H9 (cell line): Measurements from ENCODE around the gene SDK1. TPM values are rescaled to one million over a fixed set of nuclear protein-coding genes. Genes with fewer than 3 reads are reported as not detected.

Source experiments
- DNase-seq: peaks from one replicate; pipeline ENCODE4 v3.0.0-alpha.2; 2017
- H2AFZ ChIP-seq: one replicate; pipeline ENCODE4 v1.6.1; 2013; ENCODE audit warnings: mild to moderate bottlenecking, low read length, control low read depth, moderate library complexity
- H2AK5ac ChIP-seq: 2 replicates; pipeline ENCODE4 v1.6.1; 2013; ENCODE audit warnings: low read length, control low read depth, mixed read lengths; ENCODE audit not compliant: insufficient read length
- H2BK120ac ChIP-seq: one replicate; pipeline ENCODE4 v1.6.1; 2013; ENCODE audit warnings: low read depth, mild to moderate bottlenecking, low read length, control low read depth, inconsistent platforms; ENCODE audit not compliant: poor library complexity, severe bottlenecking
- H2BK12ac ChIP-seq: 2 replicates; pipeline ENCODE4 v1.6.1; 2013; ENCODE audit warnings: low read length, control low read depth, mixed read lengths, low read depth; ENCODE audit not compliant: insufficient read length
- H2BK15ac ChIP-seq: 2 replicates; pipeline ENCODE4 v1.6.1; 2013; ENCODE audit warnings: low read depth, low read length, control low read depth
- H2BK20ac ChIP-seq: one replicate; pipeline ENCODE4 v1.6.1; 2013; ENCODE audit warnings: low read depth, mild to moderate bottlenecking, low read length, control low read depth, inconsistent platforms; ENCODE audit not compliant: poor library complexity, severe bottlenecking
- H2BK5ac ChIP-seq: 2 replicates; pipeline ENCODE4 v1.6.1; 2013; ENCODE audit warnings: low read length, control low read depth, mixed read lengths; ENCODE audit not compliant: insufficient read length
- H3K14ac ChIP-seq: 2 replicates; pipeline ENCODE4 v1.6.1; 2013; ENCODE audit warnings: low read length, control low read depth; ENCODE audit not compliant: insufficient read depth
- H3K18ac ChIP-seq: 2 replicates; pipeline ENCODE4 v1.6.1; 2013; ENCODE audit warnings: low read depth, mild to moderate bottlenecking, mixed read lengths, low read length, control low read depth; ENCODE audit not compliant: insufficient read length
- H3K23ac ChIP-seq: 2 replicates; pipeline ENCODE4 v1.6.1; 2013; ENCODE audit warnings: low read length, control low read depth, mixed read lengths, low read depth; ENCODE audit not compliant: insufficient read length
- H3K23me2 ChIP-seq: 2 replicates; pipeline ENCODE4 v1.6.1; 2013; ENCODE audit warnings: low read depth, mild to moderate bottlenecking, mixed read lengths, low read length, control low read depth; ENCODE audit not compliant: insufficient read length, poor library complexity, severe bottlenecking
- H3K27ac ChIP-seq: 2 replicates; pipeline ENCODE4 v1.5.1; 2013; ENCODE audit warnings: low read length, control low read depth, mixed read lengths, low read depth; ENCODE audit not compliant: insufficient read length
- H3K27me3 ChIP-seq: 2 replicates; pipeline ENCODE4 v1.6.1; 2013; ENCODE audit warnings: low read length, control low read depth, inconsistent platforms; ENCODE audit not compliant: insufficient read depth
- H3K4ac ChIP-seq: 2 replicates; pipeline ENCODE4 v1.6.1; 2013; ENCODE audit warnings: low read depth, mild to moderate bottlenecking, control low read depth, inconsistent platforms, low read length, moderate library complexity
- H3K4me1 ChIP-seq: 2 replicates; pipeline ENCODE4 v1.6.1; 2013; ENCODE audit warnings: low read length, control low read depth, inconsistent platforms; ENCODE audit not compliant: insufficient read depth
- H3K4me2 ChIP-seq: 2 replicates; pipeline ENCODE4 v1.6.1; 2013; ENCODE audit warnings: low read length, control low read depth, mixed read lengths; ENCODE audit not compliant: insufficient read length, insufficient read depth
- H3K56ac ChIP-seq: 2 replicates; pipeline ENCODE4 v1.6.1; 2013; ENCODE audit warnings: low read depth, mild to moderate bottlenecking, mixed read lengths, low read length, control low read depth; ENCODE audit not compliant: insufficient read length
- H3K79me1 ChIP-seq: 2 replicates; pipeline ENCODE4 v1.6.1; 2013; ENCODE audit warnings: low read depth, mild to moderate bottlenecking, moderate library complexity, low read length, control low read depth, inconsistent platforms; ENCODE audit not compliant: insufficient read depth, poor library complexity, severe bottlenecking
- H3K79me2 ChIP-seq: 2 replicates; pipeline ENCODE4 v1.6.1; 2013; ENCODE audit warnings: low read length, control low read depth, inconsistent platforms; ENCODE audit not compliant: insufficient read depth
- H3K9ac ChIP-seq: 2 replicates; pipeline ENCODE4 v1.6.1; 2013; ENCODE audit warnings: low read length, control low read depth, mixed read lengths; ENCODE audit not compliant: insufficient read length; ENCODE audit errors: extremely low read depth
- H3K9me3 ChIP-seq: one replicate; pipeline ENCODE4 v1.6.1; 2013; ENCODE audit warnings: low read depth, low read length, inconsistent platforms; ENCODE audit not compliant: control insufficient read depth
- H3T11ph ChIP-seq: one replicate; pipeline ENCODE4 v1.6.1; 2013; ENCODE audit warnings: mild to moderate bottlenecking, low read length, control low read depth, inconsistent platforms
- H4K20me1 ChIP-seq: one replicate; pipeline ENCODE4 v1.6.1; 2013; ENCODE audit not compliant: control insufficient read depth, insufficient read length, insufficient read depth
- H4K5ac ChIP-seq: 2 replicates; pipeline ENCODE4 v1.6.1; 2013; ENCODE audit warnings: low read depth, mild to moderate bottlenecking, mixed read lengths, low read length, control low read depth; ENCODE audit not compliant: insufficient read length
- H4K8ac ChIP-seq: replicated peaks from 2 replicates; pipeline ENCODE4 v1.6.1; 2013; ENCODE audit warnings: low read length, control low read depth, mixed read lengths, low read depth; ENCODE audit not compliant: insufficient read length
- H4K91ac ChIP-seq: 2 replicates; pipeline ENCODE4 v1.6.1; 2013; ENCODE audit warnings: low read depth, mild to moderate bottlenecking, moderate library complexity, mixed read lengths, low read length, control low read depth; ENCODE audit not compliant: insufficient read length
- H3K27ac Mint-ChIP-seq, 3 experiments: 2 replicates in 2 of 3; 3 replicates in 1 of 3; pipeline ENCODE4 v1.8.0; 2020 to 2021; ENCODE audit warnings: mixed read lengths in 3 of 3, mild to moderate bottlenecking in 1 of 3, moderate library complexity in 1 of 3
- H3K27me3 Mint-ChIP-seq: 2 replicates; pipeline ENCODE4 v1.8.0; 2021; ENCODE audit warnings: low read depth, mild to moderate bottlenecking, moderate library complexity, mixed read lengths
- H3K36me3 Mint-ChIP-seq, 3 experiments: 2 replicates in 2 of 3; 3 replicates in 1 of 3; pipeline ENCODE4 v1.8.0; 2020 to 2021; ENCODE audit warnings: low read depth in 3 of 3, mixed read lengths in 3 of 3; ENCODE audit not compliant: insufficient read depth in 1 of 3
- H3K4me1 Mint-ChIP-seq, 2 experiments: 2 replicates each; pipeline ENCODE4 v1.8.0; 2020; ENCODE audit warnings: mixed read lengths in 2 of 2
- H3K4me3 Mint-ChIP-seq, 2 experiments: 2 replicates in 1 of 2; 3 replicates in 1 of 2; pipeline ENCODE4 v1.8.0; 2020 to 2021; ENCODE audit warnings: mild to moderate bottlenecking in 2 of 2, mixed read lengths in 2 of 2, moderate library complexity in 1 of 2
- H3K9me3 Mint-ChIP-seq, 2 experiments: 2 replicates in 1 of 2; 3 replicates in 1 of 2; pipeline ENCODE4 v1.8.0; 2020; ENCODE audit warnings: mild to moderate bottlenecking in 2 of 2, mixed read lengths in 2 of 2, moderate library complexity in 1 of 2
- CTCF ChIP-seq: fragments of 200-600 bp; sonication (generic); conservative IDR thresholded peaks from 3 replicates; pipeline ENCODE4 v1.8.0; 2021; ENCODE audit warnings: antibody characterized with exemption, mild to moderate bottlenecking
- WGBS: extraction: QIAGEN DNeasy Blood & Tissue Kit; methylation state at CpG from one replicate; pipeline ENCODE4 v1.1.7; 2013; ENCODE audit warnings: missing lambda C conversion rate, low lambda C conversion rate, mixed read lengths; ENCODE audit not compliant: insufficient read length; ENCODE audit errors: extremely low coverage; 5-methylcytosine and 5-hydroxymethylcytosine counted together
- total RNA-seq: library from RNA; stranded (reverse); gene quantifications from 2 replicates; pipeline ENCODE4 v1.2.1, GENCODE V29; 2021

The SDK1 gene
- total RNA-seq, 1 experiment from 2014 or later: 8.7 TPM

- Mint-ChIP-seq H3K4me1 (peaks cover 34 to 38% of the 10 kb centered on the region in 2 experiments), H3K4me3 (peak overlapping the region in 1 of 2 experiments; percentile 40; a peak in 2 of 5 replicates), H3K27me3 (peaks cover 32% of the 10 kb centered on the region), H3K36me3 (no peaks in the 10 kb centered on the region; a peak in 1 of 7 replicates), H3K9me3 (no peaks in the 10 kb centered on the region), H3K27ac (no peak overlapping the region)
- DNase-seq: no peak
- no peak for TF ChIP-seq CTCF
- Histone ChIP-seq H3T11ph (no peak overlapping the region), H3K14ac (no peak overlapping the region), H3K9ac (no peak overlapping the region), H2AK5ac (no peak overlapping the region), H4K20me1 (no peaks in the 10 kb centered on the region), H3K9me3 (no peaks in the 10 kb centered on the region), H3K27ac (no peak overlapping the region), H2BK12ac (no peak overlapping the region), H3K79me2 (peaks cover 2% of the 10 kb centered on the region; the same call in 1 of the 2 replicates), H3K79me1 (no peaks in the 10 kb centered on the region), H2BK5ac (no peak overlapping the region), H2BK20ac (no peak overlapping the region), H2BK15ac (no peak overlapping the region; the same call in 1 of the 2 replicates), H4K5ac (no peak overlapping the region), H2BK120ac (no peak overlapping the region), H3K56ac (no peak overlapping the region), H3K27me3 (no peaks in the 10 kb centered on the region), H3K4me1 (peaks cover 6% of the 10 kb centered on the region; the same call in 1 of the 2 replicates), H2AFZ (no peak overlapping the region), H3K4ac (no peak overlapping the region), H4K8ac (no peak overlapping the region), H3K4me2 (no peak overlapping the region), H4K91ac (no peak overlapping the region), H3K23ac (no peak overlapping the region), H3K18ac (no peak overlapping the region), H3K23me2 (peaks cover 13% of the 10 kb centered on the region)
- WGBS: no CpG with 5 or more reads among the region's 56 CpGs
Observed at GRCh38 chr7:3301449-3301731, 338 bp downstream of the SDK1 start.
